Right lobe of liver (tissue), 4 donors: Measurements from ENCODE around the gene STPG2.

Experiments
- POLR2A ChIP-seq: fragments of 450-650 bp; IDR thresholded peaks from one replicate; pipeline ENCODE4 v1.6.1; 2017; ENCODE audit warnings: antibody characterized with exemption, mild to moderate bottlenecking
- TF ChIP-seq, protein P1 (sequence below), 4 donors: fragments of 200-600 bp in 3 of 4; fragments of 450-650 bp in 1 of 4; IDR thresholded peaks; one replicate each; pipeline versions ENCODE4 v1.5.1 to v1.8.0; 2016 to 2022; ENCODE audit warnings: antibody characterized with exemption in 4 of 4, mild to moderate bottlenecking in 2 of 4
- donor health status: DM: no; HTN: no; CAD: no.
- donor health status: DM: no; HTN: no; CAD: no.
- donor health status: DM: no; HTN: yes; CAD: no.

DNA sequence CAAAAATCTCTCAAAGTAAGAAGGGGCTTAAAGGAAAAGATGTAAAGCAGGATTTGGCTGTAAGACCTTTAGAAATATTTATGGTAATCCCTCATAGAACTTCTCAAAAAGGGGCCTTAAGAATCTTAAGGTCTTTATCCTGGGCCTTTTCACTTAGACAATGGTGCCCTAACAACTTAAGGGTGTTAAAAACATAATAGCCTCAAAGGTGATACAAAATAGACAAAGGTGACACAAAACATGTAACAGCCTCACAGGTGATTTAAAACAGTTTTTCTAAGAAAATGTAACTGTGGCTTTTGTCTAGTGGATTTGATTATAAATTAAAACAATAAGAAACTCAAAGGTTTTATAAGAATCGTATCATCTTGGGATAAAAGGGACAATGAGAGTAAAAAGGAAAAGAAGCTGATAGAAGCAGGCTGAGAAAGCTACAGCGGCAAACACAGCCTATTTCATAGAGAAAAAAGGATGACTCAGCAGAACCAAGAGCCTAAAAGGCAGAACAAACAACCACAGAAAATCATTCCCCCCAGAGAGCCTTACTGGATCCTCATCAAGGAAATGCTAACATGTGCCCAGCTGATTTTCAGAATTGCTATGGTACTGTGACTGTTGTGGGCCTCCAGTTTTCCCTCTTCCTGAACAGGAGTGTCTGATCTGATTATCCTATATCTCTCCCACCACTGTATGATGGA, 164.3 kb downstream of the STPG2 start:
- TF ChIP-seq, protein P1, sequence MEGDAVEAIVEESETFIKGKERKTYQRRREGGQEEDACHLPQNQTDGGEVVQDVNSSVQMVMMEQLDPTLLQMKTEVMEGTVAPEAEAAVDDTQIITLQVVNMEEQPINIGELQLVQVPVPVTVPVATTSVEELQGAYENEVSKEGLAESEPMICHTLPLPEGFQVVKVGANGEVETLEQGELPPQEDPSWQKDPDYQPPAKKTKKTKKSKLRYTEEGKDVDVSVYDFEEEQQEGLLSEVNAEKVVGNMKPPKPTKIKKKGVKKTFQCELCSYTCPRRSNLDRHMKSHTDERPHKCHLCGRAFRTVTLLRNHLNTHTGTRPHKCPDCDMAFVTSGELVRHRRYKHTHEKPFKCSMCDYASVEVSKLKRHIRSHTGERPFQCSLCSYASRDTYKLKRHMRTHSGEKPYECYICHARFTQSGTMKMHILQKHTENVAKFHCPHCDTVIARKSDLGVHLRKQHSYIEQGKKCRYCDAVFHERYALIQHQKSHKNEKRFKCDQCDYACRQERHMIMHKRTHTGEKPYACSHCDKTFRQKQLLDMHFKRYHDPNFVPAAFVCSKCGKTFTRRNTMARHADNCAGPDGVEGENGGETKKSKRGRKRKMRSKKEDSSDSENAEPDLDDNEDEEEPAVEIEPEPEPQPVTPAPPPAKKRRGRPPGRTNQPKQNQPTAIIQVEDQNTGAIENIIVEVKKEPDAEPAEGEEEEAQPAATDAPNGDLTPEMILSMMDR (IDR thresholded peaks at IDR 0.05): no peak
- TF ChIP-seq POLR2A: no peak
